NCI-H1436 (cell line): ENCODE data around the gene TTC39A.

Source experiments
- DNase-seq: peaks from one replicate; lab custom pipeline; 2025; lab: John Stamatoyannopoulos, UW

The TTC39A gene

GRCh38 chr1:51330331-51331201 lies at the start of gene TTC39A:
TSS of gene TTC39A (minus strand) at chr1:51330562. CDS start at chr1:51330477, 85 bp downstream.
- DNase-seq = no peak

- no peak for DNase-seq
Observed at GRCh38 chr1:51378871-51379270, 48.5 kb upstream of the TTC39A start.

- DNase-seq = no peak
Observed at GRCh38 chr1:51373898-51374297, 43.5 kb upstream of the TTC39A start.

GRCh38 chr1:51372561-51372960 lies 42.2 kb upstream of the TTC39A start:
- DNase-seq = no peak

- DNase-seq = no peak
Observed at GRCh38 chr1:51369171-51369570, 38.8 kb upstream of the TTC39A start.

GRCh38 chr1:51365774-51366173 lies 35.4 kb upstream of the TTC39A start:
- DNase-seq = no peak

GRCh38 chr1:51359879-51360278 lies 29.5 kb upstream of the TTC39A start:
- DNase-seq = no peak

- no peak for DNase-seq
Observed at GRCh38 chr1:51355382-51355781, 25.0 kb upstream of the TTC39A start.

GRCh38 chr1:51354416-51354815 lies 24.1 kb upstream of the TTC39A start:
- DNase-seq = no peak

- DNase-seq = no peak
Observed at GRCh38 chr1:51351907-51352306, 21.5 kb upstream of the TTC39A start.

- no peak for DNase-seq
Observed at GRCh38 chr1:51349862-51350261, 19.5 kb upstream of the TTC39A start.

GRCh38 chr1:51348147-51348527 lies 17.8 kb upstream of the TTC39A start:
- no peak for DNase-seq

GRCh38 chr1:51347398-51348146 lies 17.2 kb upstream of the TTC39A start:
- no peak for DNase-seq

GRCh38 chr1:51346086-51346942 lies 16.0 kb upstream of the TTC39A start:
- no peak for DNase-seq

- no peak for DNase-seq
Observed at GRCh38 chr1:51345300-51345687, 14.9 kb upstream of the TTC39A start.

GRCh38 chr1:51344602-51345299 lies 14.4 kb upstream of the TTC39A start:
- no peak for DNase-seq

GRCh38 chr1:51344276-51344601 lies 13.9 kb upstream of the TTC39A start:
- no peak for DNase-seq

GRCh38 chr1:51343624-51344023 lies 13.3 kb upstream of the TTC39A start:
- DNase-seq = no peak

GRCh38 chr1:51342591-51343206 lies 12.3 kb upstream of the TTC39A start:
- no peak for DNase-seq

GRCh38 chr1:51341876-51342496 lies 11.6 kb upstream of the TTC39A start:
- DNase-seq = no peak

- DNase-seq = no peak
Observed at GRCh38 chr1:51340380-51340779, 10.0 kb upstream of the TTC39A start.
